ENCODE measurements around the gene HNRNPAB.
A peak's percentile ranks its signal among the peaks of the same experiment; 100 is the strongest.

The HNRNPAB gene

DNA sequence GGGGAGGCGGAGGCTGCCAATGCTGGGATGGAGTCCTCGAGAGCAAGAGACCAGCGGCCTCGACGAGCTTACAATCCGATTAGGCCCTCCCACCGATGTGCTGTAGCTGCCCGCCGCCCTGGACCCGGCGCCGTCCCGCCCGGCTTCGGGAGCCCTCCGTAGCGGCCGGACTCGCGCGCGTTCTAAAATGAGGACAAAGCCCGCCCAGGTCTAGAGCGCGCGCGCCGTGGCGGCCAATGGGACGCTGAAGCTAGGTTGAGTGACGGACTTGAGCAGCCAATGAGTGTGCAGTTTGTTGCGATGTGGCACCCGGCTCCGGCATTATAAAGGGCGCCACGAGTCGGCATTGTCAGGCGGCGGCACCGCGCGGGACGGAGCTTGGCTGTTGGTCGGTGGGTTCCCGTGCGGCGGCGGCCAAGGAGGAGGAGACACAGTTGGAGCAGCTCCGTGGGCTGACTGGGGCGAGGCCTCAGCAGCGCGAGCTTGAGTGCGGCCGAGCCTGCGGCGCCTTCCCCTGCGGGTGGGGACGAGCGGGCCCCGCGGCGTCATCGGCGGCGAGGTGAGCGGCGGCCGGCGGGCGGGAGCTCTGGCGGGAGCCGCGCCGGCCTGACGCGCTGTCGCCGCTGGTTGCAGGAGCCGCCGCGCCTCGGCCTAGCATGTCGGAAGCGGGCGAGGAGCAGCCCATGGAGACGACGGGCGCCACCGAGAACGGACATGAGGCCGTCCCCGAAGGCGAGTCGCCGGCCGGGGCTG lies at the start of gene HNRNPAB (continued):
- no peak; the same call in 1 of the 2 replicates for TF ChIP-seq GLI4 (tag by site-specific recombination; IDR thresholded peaks at IDR 0.05)
- TF ChIP-seq, protein P1, sequence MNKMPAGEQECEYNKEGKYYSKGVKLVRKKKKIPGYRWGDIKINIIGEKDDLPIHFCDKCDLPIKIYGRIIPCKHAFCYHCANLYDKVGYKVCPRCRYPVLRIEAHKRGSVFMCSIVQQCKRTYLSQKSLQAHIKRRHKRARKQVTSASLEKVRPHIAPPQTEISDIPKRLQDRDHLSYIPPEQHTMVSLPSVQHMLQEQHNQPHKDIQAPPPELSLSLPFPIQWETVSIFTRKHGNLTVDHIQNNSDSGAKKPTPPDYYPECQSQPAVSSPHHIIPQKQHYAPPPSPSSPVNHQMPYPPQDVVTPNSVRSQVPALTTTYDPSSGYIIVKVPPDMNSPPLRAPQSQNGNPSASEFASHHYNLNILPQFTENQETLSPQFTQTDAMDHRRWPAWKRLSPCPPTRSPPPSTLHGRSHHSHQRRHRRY (tag by site-specific recombination; IDR thresholded peaks at IDR 0.05), result no peak
- TF ChIP-seq ZBTB48 (tag by site-specific recombination; IDR thresholded peaks at IDR 0.05), result no peak
- no peak for TF ChIP-seq ZNF549 (tag by site-specific recombination; IDR thresholded peaks at IDR 0.05)
- no peak for TF ChIP-seq ZNF664 (tag by site-specific recombination; IDR thresholded peaks at IDR 0.05)
- no peak for TF ChIP-seq ZNF155 (tag by site-specific recombination; IDR thresholded peaks at IDR 0.05)
- no peak for TF ChIP-seq ZNF23 (tag by site-specific recombination; IDR thresholded peaks at IDR 0.05; ENCODE audit: borderline replicate concordance)
- TF ChIP-seq, protein P2, sequence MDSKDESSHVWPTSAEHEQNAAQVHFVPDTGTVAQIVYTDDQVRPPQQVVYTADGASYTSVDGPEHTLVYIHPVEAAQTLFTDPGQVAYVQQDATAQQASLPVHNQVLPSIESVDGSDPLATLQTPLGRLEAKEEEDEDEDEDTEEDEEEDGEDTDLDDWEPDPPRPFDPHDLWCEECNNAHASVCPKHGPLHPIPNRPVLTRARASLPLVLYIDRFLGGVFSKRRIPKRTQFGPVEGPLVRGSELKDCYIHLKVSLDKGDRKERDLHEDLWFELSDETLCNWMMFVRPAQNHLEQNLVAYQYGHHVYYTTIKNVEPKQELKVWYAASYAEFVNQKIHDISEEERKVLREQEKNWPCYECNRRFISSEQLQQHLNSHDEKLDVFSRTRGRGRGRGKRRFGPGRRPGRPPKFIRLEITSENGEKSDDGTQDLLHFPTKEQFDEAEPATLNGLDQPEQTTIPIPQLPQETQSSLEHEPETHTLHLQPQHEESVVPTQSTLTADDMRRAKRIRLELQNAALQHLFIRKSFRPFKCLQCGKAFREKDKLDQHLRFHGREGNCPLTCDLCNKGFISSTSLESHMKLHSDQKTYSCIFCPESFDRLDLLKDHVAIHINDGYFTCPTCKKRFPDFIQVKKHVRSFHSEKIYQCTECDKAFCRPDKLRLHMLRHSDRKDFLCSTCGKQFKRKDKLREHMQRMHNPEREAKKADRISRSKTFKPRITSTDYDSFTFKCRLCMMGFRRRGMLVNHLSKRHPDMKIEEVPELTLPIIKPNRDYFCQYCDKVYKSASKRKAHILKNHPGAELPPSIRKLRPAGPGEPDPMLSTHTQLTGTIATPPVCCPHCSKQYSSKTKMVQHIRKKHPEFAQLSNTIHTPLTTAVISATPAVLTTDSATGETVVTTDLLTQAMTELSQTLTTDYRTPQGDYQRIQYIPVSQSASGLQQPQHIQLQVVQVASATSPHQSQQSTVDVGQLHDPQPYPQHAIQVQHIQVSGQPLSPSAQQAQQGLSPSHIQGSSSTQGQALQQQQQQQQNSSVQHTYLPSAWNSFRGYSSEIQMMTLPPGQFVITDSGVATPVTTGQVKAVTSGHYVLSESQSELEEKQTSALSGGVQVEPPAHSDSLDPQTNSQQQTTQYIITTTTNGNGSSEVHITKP (tag by site-specific recombination; IDR thresholded peaks at IDR 0.05), result 0 out of 2 replicates have a peak, but pooled peaks have one; percentile 6
- TF ChIP-seq ZIC2 (tag by site-specific recombination; IDR thresholded peaks at IDR 0.05), result peak; percentile 17; the same call in 1 of the 2 replicates
- no peak for TF ChIP-seq ZNF830 (tag by site-specific recombination; IDR thresholded peaks at IDR 0.05; ENCODE audit: low read depth)
- TF ChIP-seq ZNF785 (tag by site-specific recombination; IDR thresholded peaks at IDR 0.05), result no peak
- TF ChIP-seq, protein P3, sequence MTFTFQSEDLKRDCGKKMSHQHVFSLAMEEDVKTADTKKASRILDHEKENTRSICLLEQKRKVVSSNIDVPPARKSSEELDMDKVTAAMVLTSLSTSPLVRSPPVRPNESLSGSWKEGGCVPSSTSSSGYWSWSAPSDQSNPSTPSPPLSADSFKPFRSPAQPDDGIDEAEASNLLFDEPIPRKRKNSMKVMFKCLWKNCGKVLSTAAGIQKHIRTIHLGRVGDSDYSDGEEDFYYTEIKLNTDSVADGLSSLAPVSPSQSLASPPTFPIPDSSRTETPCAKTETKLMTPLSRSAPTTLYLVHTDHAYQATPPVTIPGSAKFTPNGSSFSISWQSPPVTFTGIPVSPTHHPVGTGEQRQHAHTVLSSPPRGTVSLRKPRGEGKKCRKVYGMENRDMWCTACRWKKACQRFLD (tag by site-specific recombination; IDR thresholded peaks at IDR 0.05), result peak; percentile 89
- no peak; the same call in 1 of the 2 replicates for TF ChIP-seq KLF8 (tag by site-specific recombination; IDR thresholded peaks at IDR 0.05)
- no peak for TF ChIP-seq ZNF302 (tag by site-specific recombination; IDR thresholded peaks at IDR 0.05; ENCODE audit: low read depth)
- TF ChIP-seq ZNF544 (tag by site-specific recombination; IDR thresholded peaks at IDR 0.05), result no peak
- no peak for TF ChIP-seq ZNF354C (tag by site-specific recombination; IDR thresholded peaks at IDR 0.05; ENCODE audit: borderline replicate concordance, low read depth)
- TF ChIP-seq ZNF670 (tag by site-specific recombination; IDR thresholded peaks at IDR 0.05; ENCODE audit: low read depth), result no peak
- TF ChIP-seq ZNF768 (tag by site-specific recombination; IDR thresholded peaks at IDR 0.05), result no peak
- no peak; the same call in 1 of the 2 replicates for TF ChIP-seq MEIS1 (CRISPR knock-in tag; IDR thresholded peaks at IDR 0.05; ENCODE audit: borderline replicate concordance)
- TF ChIP-seq ZNF530 (tag by site-specific recombination; IDR thresholded peaks at IDR 0.05; ENCODE audit: low read depth), result no peak
- no peak for TF ChIP-seq ZNF350 (tag by site-specific recombination; IDR thresholded peaks at IDR 0.05)
- peak; percentile 56 for TF ChIP-seq ZBTB17 (tag by site-specific recombination; IDR thresholded peaks at IDR 0.05)
- TF ChIP-seq, protein P4, sequence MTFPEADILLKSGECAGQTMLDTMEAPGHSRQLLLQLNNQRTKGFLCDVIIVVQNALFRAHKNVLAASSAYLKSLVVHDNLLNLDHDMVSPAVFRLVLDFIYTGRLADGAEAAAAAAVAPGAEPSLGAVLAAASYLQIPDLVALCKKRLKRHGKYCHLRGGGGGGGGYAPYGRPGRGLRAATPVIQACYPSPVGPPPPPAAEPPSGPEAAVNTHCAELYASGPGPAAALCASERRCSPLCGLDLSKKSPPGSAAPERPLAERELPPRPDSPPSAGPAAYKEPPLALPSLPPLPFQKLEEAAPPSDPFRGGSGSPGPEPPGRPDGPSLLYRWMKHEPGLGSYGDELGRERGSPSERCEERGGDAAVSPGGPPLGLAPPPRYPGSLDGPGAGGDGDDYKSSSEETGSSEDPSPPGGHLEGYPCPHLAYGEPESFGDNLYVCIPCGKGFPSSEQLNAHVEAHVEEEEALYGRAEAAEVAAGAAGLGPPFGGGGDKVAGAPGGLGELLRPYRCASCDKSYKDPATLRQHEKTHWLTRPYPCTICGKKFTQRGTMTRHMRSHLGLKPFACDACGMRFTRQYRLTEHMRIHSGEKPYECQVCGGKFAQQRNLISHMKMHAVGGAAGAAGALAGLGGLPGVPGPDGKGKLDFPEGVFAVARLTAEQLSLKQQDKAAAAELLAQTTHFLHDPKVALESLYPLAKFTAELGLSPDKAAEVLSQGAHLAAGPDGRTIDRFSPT (tag by site-specific recombination; IDR thresholded peaks at IDR 0.05), result peak; percentile 41; the same call in 1 of the 2 replicates
- TF ChIP-seq, protein P5, sequence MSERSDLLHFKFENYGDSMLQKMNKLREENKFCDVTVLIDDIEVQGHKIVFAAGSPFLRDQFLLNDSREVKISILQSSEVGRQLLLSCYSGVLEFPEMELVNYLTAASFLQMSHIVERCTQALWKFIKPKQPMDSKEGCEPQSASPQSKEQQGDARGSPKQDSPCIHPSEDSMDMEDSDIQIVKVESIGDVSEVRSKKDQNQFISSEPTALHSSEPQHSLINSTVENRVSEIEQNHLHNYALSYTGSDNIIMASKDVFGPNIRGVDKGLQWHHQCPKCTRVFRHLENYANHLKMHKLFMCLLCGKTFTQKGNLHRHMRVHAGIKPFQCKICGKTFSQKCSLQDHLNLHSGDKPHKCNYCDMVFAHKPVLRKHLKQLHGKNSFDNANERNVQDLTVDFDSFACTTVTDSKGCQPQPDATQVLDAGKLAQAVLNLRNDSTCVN (tag by site-specific recombination; optimal IDR thresholded peaks at IDR 0.05), result peak; percentile 99
- 0 out of 2 replicates have a peak, but pooled peaks have one; percentile 59 for TF ChIP-seq ZNF341 (tag by site-specific recombination; IDR thresholded peaks at IDR 0.05; ENCODE audit: low read depth)
- no peak for TF ChIP-seq ZNF311 (tag by site-specific recombination; IDR thresholded peaks at IDR 0.05; ENCODE audit: borderline replicate concordance)

Data from HEK293 (cell line).